Stomach (tissue), 9 donors: ENCODE data around the gene ZDHHC11. TPM values are rescaled to one million over a fixed set of nuclear protein-coding genes. Genes with fewer than 3 reads are reported as not detected.

Source experiments
- DNase-seq, 2 donors: peaks; one replicate each; pipeline versions ENCODE4 v3.0.0 to v3.0.0-alpha.2; 2013 to 2019
- H3K27ac ChIP-seq, 5 donors: fragments of 200-600 bp in 4 of 5; sonication (generic) in 4 of 5; one replicate each; pipeline ENCODE4 v1.5.1; 2013 to 2019; ENCODE audit warnings: mild to moderate bottlenecking in 1 of 5, moderate library complexity in 1 of 5
- H3K27me3 ChIP-seq, 3 donors: fragments of 200-600 bp; sonication (generic); one replicate each; pipeline ENCODE4 v1.5.1; 2017 to 2019; ENCODE audit warnings: mixed run types in 1 of 3
- H3K36me3 ChIP-seq, 4 donors: fragments of 200-600 bp; sonication (generic); 1 replicate in 3 of 4; 2 replicates in 1 of 4; pipeline ENCODE4 v1.5.1; 2016 to 2019
- H3K4me1 ChIP-seq, 4 donors: fragments of 200-600 bp; sonication (generic); one replicate each; pipeline ENCODE4 v1.5.1; 2016 to 2019
- H3K4me3 ChIP-seq, 4 donors: fragments of 200-600 bp; sonication (generic) in 3 of 4; one replicate each; pipeline ENCODE4 v1.5.1; 2016 to 2019; ENCODE audit warnings: mild to moderate bottlenecking in 1 of 4
- H3K9me3 ChIP-seq, 4 donors: fragments of 200-600 bp; sonication (generic); one replicate each; pipeline ENCODE4 v1.5.1; 2016 to 2019
- CTCF ChIP-seq, 7 experiments: fragments of 450-650 bp in 4 of 7; fragments of 200-600 bp in 3 of 7; sonication (generic) in 3 of 7; IDR thresholded peaks; one replicate each; pipeline ENCODE4 v1.5.1; 2016 to 2019; ENCODE audit warnings: antibody characterized with exemption in 7 of 7, control low read depth in 2 of 7, mild to moderate bottlenecking in 1 of 7
- EP300 ChIP-seq: sonication (generic); formaldehyde crosslinking; IDR thresholded peaks from one replicate; pipeline ENCODE4 v1.6.1; 2017; ENCODE audit warnings: antibody characterized with exemption
- POLR2A ChIP-seq, 4 donors: fragments of 450-650 bp; IDR thresholded peaks; one replicate each; pipeline ENCODE4 v1.6.1; 2016; ENCODE audit warnings: antibody characterized with exemption in 4 of 4, control low read depth in 2 of 4, mild to moderate bottlenecking in 1 of 4, moderate library complexity in 1 of 4
- POLR2AphosphoS5 ChIP-seq, 3 donors: sonication (generic); formaldehyde crosslinking; IDR thresholded peaks; one replicate each; pipeline ENCODE4 v1.6.1; 2016; ENCODE audit warnings: antibody characterized with exemption in 3 of 3
- WGBS, 5 donors: extraction: QIAGEN DNeasy Blood & Tissue Kit in 3 of 5; methylation state at CpG; one replicate each; pipeline versions ENCODE4 v1.1.5 to v1.1.7; 2013 to 2018; 5-methylcytosine and 5-hydroxymethylcytosine counted together
- intact Hi-C: fragments of 100-400 bp; cut with DNase I; formaldehyde crosslinking; loops from one replicate; pipeline ENCODE4 v1.15.1; 2023; ENCODE audit warnings: low total_unique reads
- polyA plus RNA-seq, 3 donors: library from polyadenylated mRNA; stranded (reverse); fragments of 200-250 nt; gene quantifications; one replicate each; pipeline ENCODE4 v1.2.3, GENCODE V29; 2013
- total RNA-seq, 5 donors: library from RNA; depleted of rRNA; stranded (reverse); fragments of >200 nt; gene quantifications; one replicate each; pipeline versions ENCODE4 v1.1.0 to v1.2.3, GENCODE V29; 2014 to 2016
- donor health status: healthy with polysubstance abuse.
- donor health status: Bipolar disorder and iron deficiency.
- donor health status: healthy.

ZDHHC11 gene
- total and polyA plus RNA-seq, 8 donors, result 1.6 to 35.2 (median 8.3) TPM

GRCh38 chr5:885127-885442 lies 34.3 kb upstream of the ZDHHC11 start:
- Histone ChIP-seq H3K36me3 (peaks cover 75 to 98% (median 98%) of the 10 kb centered on the region in 4 donors), H3K9me3 (no peaks in the 10 kb centered on the region), H3K27ac (no peak overlapping the region), H3K4me3 (no peak overlapping the region), H3K4me1 (peaks cover 0 to under 1% (median 0%) of the 10 kb centered on the region in 4 donors), H3K27me3 (no peaks in the 10 kb centered on the region)
- 91 to 94% (median 93%) methylated on average over 18 of the region's 18 CpGs for WGBS, 5 donors
- TF ChIP-seq POLR2AphosphoS5 (IDR thresholded peaks at IDR 0.05), result no peak
- no peak for TF ChIP-seq POLR2A (IDR thresholded peaks at IDR 0.05)
- no peak for TF ChIP-seq EP300
- intact Hi-C loops, result no loop called here
- no peak for DNase-seq

- no peaks in the 10 kb centered on the region for H3K27me3 ChIP-seq
- intact Hi-C loops, result no loop called here
- no peaks in the 10 kb centered on the region for H3K9me3 ChIP-seq
- no peak for TF ChIP-seq EP300
- 84 to 90% (median 87%) methylated on average over 15 to 16 of the region's 16 CpGs for WGBS, 5 donors
- H3K4me3 ChIP-seq, result no peak overlapping the region
- H3K27ac ChIP-seq, result no peak overlapping the region
- peaks cover 70 to 93% (median 93%) of the 10 kb centered on the region in 4 donors for H3K36me3 ChIP-seq
- no peaks in the 10 kb centered on the region for H3K4me1 ChIP-seq
- peak in 1 of 2 donors; percentile 28 for DNase-seq
These were observed 33.8 kb upstream of the ZDHHC11 start for GRCh38 chr5:884345-885126.

GRCh38 chr5:883475-884181 lies 32.8 kb upstream of the ZDHHC11 start:
- Histone ChIP-seq H3K4me3 (no peak overlapping the region), H3K36me3 (peaks cover 63 to 84% (median 84%) of the 10 kb centered on the region in 4 donors), H3K27me3 (no peaks in the 10 kb centered on the region), H3K9me3 (no peaks in the 10 kb centered on the region), H3K27ac (no peak overlapping the region), H3K4me1 (no peaks in the 10 kb centered on the region)
- no peak for TF ChIP-seq CTCF (IDR thresholded peaks at IDR 0.05)
- TF ChIP-seq POLR2A (IDR thresholded peaks at IDR 0.05), result no peak
- no peak for TF ChIP-seq POLR2AphosphoS5 (IDR thresholded peaks at IDR 0.05)
- TF ChIP-seq EP300, result no peak
- intact Hi-C loops, result no loop called here
- 90 to 96% (median 95%) methylated on average over 21 to 29 of the region's 29 CpGs for WGBS, 5 donors
- no peak for DNase-seq

- H3K27me3 ChIP-seq, result no peaks in the 10 kb centered on the region
- no peaks in the 10 kb centered on the region for H3K4me1 ChIP-seq
- H3K9me3 ChIP-seq, result no peaks in the 10 kb centered on the region
- intact Hi-C loops, result no loop called here
- peaks cover 61 to 82% (median 81%) of the 10 kb centered on the region in 4 donors for H3K36me3 ChIP-seq
- DNase-seq, result no peak
- TF ChIP-seq POLR2A (IDR thresholded peaks at IDR 0.05) (no peak), CTCF (IDR thresholded peaks at IDR 0.05) (no peak), EP300 (no peak), POLR2AphosphoS5 (IDR thresholded peaks at IDR 0.05) (no peak)
- WGBS, 5 donors, result 89 to 92% (median 92%) methylated on average over 33 of the region's 33 CpGs
- no peak overlapping the region for H3K4me3 ChIP-seq
- H3K27ac ChIP-seq, result no peak overlapping the region
These were observed 31.7 kb upstream of the ZDHHC11 start for GRCh38 chr5:882253-883183.

GRCh38 chr5:881551-881935 lies 30.8 kb upstream of the ZDHHC11 start:
- Histone ChIP-seq H3K27ac (no peak overlapping the region), H3K36me3 (peaks cover 61 to 82% (median 81%) of the 10 kb centered on the region in 4 donors), H3K4me3 (no peak overlapping the region), H3K27me3 (no peaks in the 10 kb centered on the region), H3K4me1 (no peaks in the 10 kb centered on the region), H3K9me3 (no peaks in the 10 kb centered on the region)
- DNase-seq, result no peak
- TF ChIP-seq POLR2AphosphoS5 (IDR thresholded peaks at IDR 0.05) (no peak), CTCF (IDR thresholded peaks at IDR 0.05) (no peak), POLR2A (IDR thresholded peaks at IDR 0.05) (no peak), EP300 (no peak)
- intact Hi-C loops, result no loop called here
- 88 to 94% (median 92%) methylated on average over 10 to 12 of the region's 12 CpGs for WGBS, 5 donors
